A549 (cell line): ENCODE measurements around the gene TCP10L. TPM values are rescaled to one million over a fixed set of nuclear protein-coding genes. Genes with fewer than 3 reads are reported as not detected.

Source experiments
- ATAC-seq, 2 experiments: fragments of 200-7000 bp in 1 of 2; fragments of >200 bp in 1 of 2; cut with Nextera tagmentation in 1 of 2; cut with Tn5 transposase in 1 of 2; 3 replicates each; pipeline versions ENCODE4 v1.8.0 to v1.9.1; 2018 to 2020; ENCODE audit warnings: mild to moderate bottlenecking in 1 of 2, moderate library complexity in 1 of 2
- CTCF ChIA-PET: fragments of 300-600 bp; sonication (Branson Sonifier 250); formaldehyde crosslinking; extraction: SDS; loops from one replicate; lab custom pipeline; 2021; ENCODE audit warnings: antibody characterized with exemption, inconsistent platforms; lab: Yijun Ruan, JAX
- POLR2A ChIA-PET: fragments of 350-600 bp; formaldehyde crosslinking; extraction: SDS; loops from one replicate; lab custom pipeline; 2021; ENCODE audit warnings: antibody characterized with exemption, inconsistent platforms; lab: Yijun Ruan, JAX
- DNase-seq, 2 experiments: peaks; one replicate each; pipeline versions ENCODE4 v3.0.0 to v3.0.0-alpha.2; 2011 to 2016; ENCODE audit warnings: low read depth in 1 of 2, low spot score in 1 of 2
- FAIRE-seq: peaks from 2 replicates; lab custom pipeline; 2011; peaks lifted over from hg19 to GRCh38; lab: Jason Lieb, UNC
- H3K27ac ChIP-seq, 2 experiments: fragments of >200 bp; sonication (Bioruptor Twin); formaldehyde crosslinking; 3 replicates each; pipeline ENCODE4 v1.5.1; 2016 to 2017
- H3K4me1 ChIP-seq: fragments of >200 bp; sonication (Bioruptor Twin); formaldehyde crosslinking; 3 replicates; pipeline ENCODE4 v1.6.1; 2016
- H3K4me2 ChIP-seq: fragments of >200 bp; sonication (Bioruptor Twin); formaldehyde crosslinking; 3 replicates; pipeline ENCODE4 v1.6.1; 2016
- H3K4me3 ChIP-seq: fragments of >200 bp; sonication (Bioruptor Twin); formaldehyde crosslinking; 3 replicates; pipeline ENCODE4 v1.5.1; 2016
- H3K9me3 ChIP-seq: fragments of >200 bp; sonication (Bioruptor Twin); formaldehyde crosslinking; 3 replicates; pipeline ENCODE4 v1.6.1; 2016
- CBX2 ChIP-seq: fragments of 200-600 bp; sonication (generic); IDR thresholded peaks from 2 replicates; pipeline ENCODE4 v1.6.1; 2016; ENCODE audit warnings: low read depth, mild to moderate bottlenecking, borderline replicate concordance
- CHD2 ChIP-seq: fragments of 150-350 bp; IDR thresholded peaks from 2 replicates; pipeline ENCODE4 v1.6.1; 2014; ENCODE audit warnings: low read length; ENCODE audit not compliant: partially characterized antibody
- ESRRA ChIP-seq: fragments of 150-350 bp; IDR thresholded peaks from 2 replicates; pipeline ENCODE4 v1.6.1; 2014; ENCODE audit warnings: mild to moderate bottlenecking, low read length, borderline replicate concordance
- FOXS1 ChIP-seq: fragments of 250-450 bp; sonication (Bioruptor Pico); IDR thresholded peaks from 2 replicates; pipeline ENCODE4 v1.5.0; 2020; ENCODE audit warnings: mild to moderate bottlenecking, moderate library complexity
- HDAC2 ChIP-seq: fragments of 200-600 bp; sonication (generic); IDR thresholded peaks from 2 replicates; pipeline ENCODE4 v1.6.1; 2016
- HOXA7 ChIP-seq: fragments of 250-450 bp; sonication (Bioruptor Pico); IDR thresholded peaks from 2 replicates; pipeline ENCODE4 v1.5.0; 2020; ENCODE audit warnings: mild to moderate bottlenecking, moderate library complexity
- HOXB13 ChIP-seq: fragments of 250-450 bp; sonication (Bioruptor Pico); IDR thresholded peaks from 2 replicates; pipeline ENCODE4 v1.5.0; 2020; ENCODE audit warnings: low read depth, mild to moderate bottlenecking, moderate library complexity
- JUN ChIP-seq, 2 experiments: fragments of >200 bp; sonication (Bioruptor Twin); formaldehyde crosslinking; IDR thresholded peaks; 2 replicates in 1 of 2; 3 replicates in 1 of 2; pipeline ENCODE4 v1.6.1; 2016 to 2017
- JUNB ChIP-seq: fragments of >200 bp; sonication (Bioruptor Twin); formaldehyde crosslinking; IDR thresholded peaks from 2 replicates; pipeline ENCODE4 v1.6.1; 2016
- KDM5A ChIP-seq: fragments of 200-600 bp; sonication (generic); IDR thresholded peaks from 2 replicates; pipeline ENCODE4 v1.6.1; 2016; ENCODE audit warnings: antibody characterized with exemption, mild to moderate bottlenecking
- RARB ChIP-seq: fragments of 250-450 bp; sonication (Bioruptor Pico); IDR thresholded peaks from 2 replicates; pipeline ENCODE4 v1.8.0; 2021; ENCODE audit warnings: mild to moderate bottlenecking, moderate library complexity
- RCOR1 ChIP-seq: fragments of 150-350 bp; IDR thresholded peaks from 2 replicates; pipeline ENCODE4 v1.6.1; 2014; ENCODE audit warnings: antibody characterized with exemption, low read length, low read depth
- RFX5 ChIP-seq: fragments of 450-650 bp; IDR thresholded peaks from 2 replicates; pipeline ENCODE4 v1.7.1; 2014; ENCODE audit warnings: antibody characterized with exemption, mild to moderate bottlenecking, moderate library complexity
- SREBF2 ChIP-seq: fragments of 450-650 bp; IDR thresholded peaks from 2 replicates; pipeline ENCODE4 v1.6.1; 2014; ENCODE audit warnings: mild to moderate bottlenecking, moderate library complexity
- TFCP2L1 ChIP-seq: fragments of 250-450 bp; sonication (Bioruptor Pico); IDR thresholded peaks from 2 replicates; pipeline ENCODE4 v1.5.0; 2021; ENCODE audit warnings: mild to moderate bottlenecking
- TP53 ChIP-seq: fragments of 250-450 bp; sonication (Bioruptor Pico); IDR thresholded peaks from 2 replicates; pipeline ENCODE4 v1.5.0; 2021; ENCODE audit warnings: mild to moderate bottlenecking, moderate library complexity
- ZC3H11A ChIP-seq: fragments of 450-650 bp; IDR thresholded peaks from 2 replicates; pipeline ENCODE4 v1.6.1; 2014; ENCODE audit warnings: antibody characterized with exemption, mild to moderate bottlenecking
- WGBS: methylation state at CpG from one replicate; pipeline ENCODE4 v1.1.6; 2017; ENCODE audit errors: missing lambda C conversion rate; 5-methylcytosine and 5-hydroxymethylcytosine counted together
- polyA plus RNA-seq, 4 experiments: library from polyadenylated mRNA; depleted of rRNA in 3 of 4; stranded (reverse); fragments of >200 nt; fragmentation: RNase III in 1 of 4; extraction: RNeasy Plus Mini Kit Qiagen cat#74134 plus additional on column Dnase treatment in 1 of 4; gene quantifications; 2 replicates in 3 of 4; 3 replicates in 1 of 4; pipeline ENCODE4 v1.2.3, GENCODE V29; 2011 to 2017
- TF ChIP-seq, protein P1 (sequence below): fragments of >200 bp; sonication (Bioruptor Twin); formaldehyde crosslinking; IDR thresholded peaks from 3 replicates; pipeline ENCODE4 v1.6.1; 2016
- TF ChIP-seq, protein P2 (sequence below): IDR thresholded peaks from 2 replicates; pipeline ENCODE4 v1.6.1; 2012
- TF ChIP-seq, protein P3 (sequence below): fragments of >200 bp; sonication (Bioruptor Twin); formaldehyde crosslinking; IDR thresholded peaks from 3 replicates; pipeline ENCODE4 v1.5.1; 2016

The TCP10L gene
- polyA plus RNA-seq, 2 of the 4 experiments (the other 2 are of a cell fraction), result 0.62 to 1.2 TPM

DNA sequence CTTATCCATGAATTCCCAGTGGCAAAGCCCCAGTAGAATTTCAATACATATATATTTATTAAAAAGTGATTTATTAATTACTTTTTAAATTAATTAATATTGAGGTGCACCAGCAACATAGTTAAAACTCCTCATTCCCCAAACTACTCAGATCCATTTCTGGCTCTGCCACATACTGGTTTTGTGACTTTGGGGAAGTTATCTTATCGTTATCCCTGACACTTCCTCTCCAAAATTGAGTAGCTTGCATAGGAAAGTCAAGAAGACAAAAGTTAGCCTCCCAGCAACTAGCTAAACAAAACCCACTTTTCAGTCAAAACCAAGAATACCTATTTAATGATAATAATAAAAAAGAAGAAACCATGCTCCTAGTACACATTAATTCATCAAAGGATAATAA lies 35.9 kb downstream of the TCP10L start:
- ATAC-seq (no peak), FAIRE-seq (no peak), DNase-seq (no peak)
- no peak for TF ChIP-seq TP53 (CRISPR knock-in tag)
- no peak for TF ChIP-seq CBX2
- TF ChIP-seq, protein P1, sequence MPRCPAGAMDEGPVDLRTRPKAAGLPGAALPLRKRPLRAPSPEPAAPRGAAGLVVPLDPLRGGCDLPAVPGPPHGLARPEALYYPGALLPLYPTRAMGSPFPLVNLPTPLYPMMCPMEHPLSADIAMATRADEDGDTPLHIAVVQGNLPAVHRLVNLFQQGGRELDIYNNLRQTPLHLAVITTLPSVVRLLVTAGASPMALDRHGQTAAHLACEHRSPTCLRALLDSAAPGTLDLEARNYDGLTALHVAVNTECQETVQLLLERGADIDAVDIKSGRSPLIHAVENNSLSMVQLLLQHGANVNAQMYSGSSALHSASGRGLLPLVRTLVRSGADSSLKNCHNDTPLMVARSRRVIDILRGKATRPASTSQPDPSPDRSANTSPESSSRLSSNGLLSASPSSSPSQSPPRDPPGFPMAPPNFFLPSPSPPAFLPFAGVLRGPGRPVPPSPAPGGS, result no peak
- TF ChIP-seq RCOR1, result no peak
- TF ChIP-seq, protein P2, sequence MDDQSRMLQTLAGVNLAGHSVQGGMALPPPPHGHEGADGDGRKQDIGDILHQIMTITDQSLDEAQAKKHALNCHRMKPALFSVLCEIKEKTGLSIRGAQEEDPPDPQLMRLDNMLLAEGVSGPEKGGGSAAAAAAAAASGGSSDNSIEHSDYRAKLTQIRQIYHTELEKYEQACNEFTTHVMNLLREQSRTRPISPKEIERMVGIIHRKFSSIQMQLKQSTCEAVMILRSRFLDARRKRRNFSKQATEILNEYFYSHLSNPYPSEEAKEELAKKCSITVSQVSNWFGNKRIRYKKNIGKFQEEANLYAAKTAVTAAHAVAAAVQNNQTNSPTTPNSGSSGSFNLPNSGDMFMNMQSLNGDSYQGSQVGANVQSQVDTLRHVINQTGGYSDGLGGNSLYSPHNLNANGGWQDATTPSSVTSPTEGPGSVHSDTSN, result no peak
- no peak for TF ChIP-seq CHD2
- 83% methylated on average over 1 of the region's 1 CpG for WGBS
- H3K27ac ChIP-seq, result no peak overlapping the region
- no peaks in the 10 kb centered on the region for H3K9me3 ChIP-seq
- H3K4me3 ChIP-seq, result no peak overlapping the region
- ChIA-PET CTCF (interaction anchor here (1.6 to 1.7 kb wide), 2 partner anchors 19 to 21 kb away, joined by 4 to 6 read pairs; no protein-coding TSS in a partner anchor), POLR2A (no interaction called here)
- no peak overlapping the region for H3K4me2 ChIP-seq
- no peaks in the 10 kb centered on the region for H3K4me1 ChIP-seq

DNA sequence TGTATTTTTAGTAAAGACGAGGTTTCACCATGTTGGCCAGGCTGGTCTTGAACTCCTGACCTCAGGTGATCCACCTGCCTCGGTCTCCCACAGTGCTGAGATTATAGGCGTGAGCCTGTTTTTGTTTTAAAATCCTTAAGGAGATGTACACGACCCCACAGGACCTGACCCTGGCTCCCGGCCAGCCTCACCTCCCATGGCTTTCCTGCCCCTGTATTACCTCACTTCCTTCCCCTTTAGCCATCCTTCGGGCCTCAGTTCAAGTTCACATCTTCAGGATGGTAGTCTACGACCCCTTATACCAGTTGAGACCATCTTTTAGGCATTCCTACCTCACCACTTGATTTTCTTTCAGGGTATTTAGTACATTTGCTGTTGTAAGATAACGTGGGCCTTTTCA lies 36.3 kb downstream of the TCP10L start:
- CTCF ChIA-PET, result interaction anchor here (1.6 to 1.7 kb wide), 2 partner anchors 20 to 21 kb away, joined by 4 to 6 read pairs; no protein-coding TSS in a partner anchor
- Histone ChIP-seq H3K4me3 (no peak overlapping the region), H3K9me3 (no peaks in the 10 kb centered on the region), H3K4me1 (no peaks in the 10 kb centered on the region), H3K4me2 (no peak overlapping the region), H3K27ac (no peak overlapping the region)
- 61% methylated on average over 8 of the region's 8 CpGs for WGBS
- ATAC-seq (no peak), FAIRE-seq (no peak), DNase-seq (no peak)
- POLR2A ChIA-PET, result no interaction called here
- no peak for TF ChIP-seq RCOR1
- TF ChIP-seq RFX5, result no peak
- TF ChIP-seq KDM5A, result no peak
- TF ChIP-seq, protein P3, sequence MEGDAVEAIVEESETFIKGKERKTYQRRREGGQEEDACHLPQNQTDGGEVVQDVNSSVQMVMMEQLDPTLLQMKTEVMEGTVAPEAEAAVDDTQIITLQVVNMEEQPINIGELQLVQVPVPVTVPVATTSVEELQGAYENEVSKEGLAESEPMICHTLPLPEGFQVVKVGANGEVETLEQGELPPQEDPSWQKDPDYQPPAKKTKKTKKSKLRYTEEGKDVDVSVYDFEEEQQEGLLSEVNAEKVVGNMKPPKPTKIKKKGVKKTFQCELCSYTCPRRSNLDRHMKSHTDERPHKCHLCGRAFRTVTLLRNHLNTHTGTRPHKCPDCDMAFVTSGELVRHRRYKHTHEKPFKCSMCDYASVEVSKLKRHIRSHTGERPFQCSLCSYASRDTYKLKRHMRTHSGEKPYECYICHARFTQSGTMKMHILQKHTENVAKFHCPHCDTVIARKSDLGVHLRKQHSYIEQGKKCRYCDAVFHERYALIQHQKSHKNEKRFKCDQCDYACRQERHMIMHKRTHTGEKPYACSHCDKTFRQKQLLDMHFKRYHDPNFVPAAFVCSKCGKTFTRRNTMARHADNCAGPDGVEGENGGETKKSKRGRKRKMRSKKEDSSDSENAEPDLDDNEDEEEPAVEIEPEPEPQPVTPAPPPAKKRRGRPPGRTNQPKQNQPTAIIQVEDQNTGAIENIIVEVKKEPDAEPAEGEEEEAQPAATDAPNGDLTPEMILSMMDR, result no peak
- TF ChIP-seq JUNB, result no peak
- TF ChIP-seq HDAC2, result no peak
- TF ChIP-seq FOXS1, result no peak
- TF ChIP-seq ZC3H11A, result no peak
- no peak for TF ChIP-seq TFCP2L1 (CRISPR knock-in tag)
- TF ChIP-seq HOXA7, result no peak
- TF ChIP-seq SREBF2, result no peak

DNA sequence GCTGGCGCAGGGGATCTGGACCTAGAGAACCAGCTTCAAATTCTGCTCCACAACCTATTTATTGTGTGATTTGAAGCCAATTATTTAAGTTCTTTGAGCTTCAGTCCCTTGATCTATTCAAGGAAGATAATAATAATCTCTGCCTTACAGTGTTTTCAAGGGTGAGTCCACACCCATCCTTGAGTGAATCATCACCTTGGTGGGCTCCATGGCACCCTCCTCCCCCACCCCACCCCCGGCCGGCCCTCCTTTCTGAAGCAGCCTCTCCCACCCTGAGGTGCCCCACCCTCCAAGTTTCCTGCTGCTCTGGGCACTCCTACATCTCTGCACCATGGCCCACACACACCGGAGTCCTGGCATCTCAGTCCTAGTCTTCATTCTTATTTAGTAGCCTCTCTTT lies 38.3 kb downstream of the TCP10L start:
- CTCF ChIA-PET, result interaction anchor here (1.7 kb wide), 1 partner anchor 22 kb away, joined by 5 read pairs; no protein-coding TSS in a partner anchor

More for the DNA sequence above, 38.3 kb downstream of the TCP10L start:
- Histone ChIP-seq H3K4me3 (no peak overlapping the region), H3K4me2 (no peak overlapping the region), H3K9me3 (no peaks in the 10 kb centered on the region), H3K4me1 (no peaks in the 10 kb centered on the region), H3K27ac (no peak overlapping the region)
- POLR2A ChIA-PET, result no interaction called here
- 87% methylated on average over 2 of the region's 4 CpGs for WGBS
- TF ChIP-seq JUN (IDR thresholded peaks at IDR 0.05) (no peak), TP53 (CRISPR knock-in tag) (no peak), RARB (CRISPR knock-in tag) (no peak), CHD2 (no peak), ESRRA (no peak), HOXB13 (no peak)
- DNase-seq (no peak), FAIRE-seq (no peak), ATAC-seq (no peak)
